ENCODE results near the gene DPEP2. TPM values are rescaled to one million over a fixed set of nuclear protein-coding genes. Genes with fewer than 3 reads are reported as not detected.
A peak's percentile ranks its signal among the peaks of the same experiment; 100 is the strongest.

DPEP2 gene
- total and polyA plus RNA-seq, 2 of the 13 experiments (the other 11 are each of a cell fraction or from before 2014, with no cell fraction given), result 0.18 TPM; not detected in 1

DNA sequence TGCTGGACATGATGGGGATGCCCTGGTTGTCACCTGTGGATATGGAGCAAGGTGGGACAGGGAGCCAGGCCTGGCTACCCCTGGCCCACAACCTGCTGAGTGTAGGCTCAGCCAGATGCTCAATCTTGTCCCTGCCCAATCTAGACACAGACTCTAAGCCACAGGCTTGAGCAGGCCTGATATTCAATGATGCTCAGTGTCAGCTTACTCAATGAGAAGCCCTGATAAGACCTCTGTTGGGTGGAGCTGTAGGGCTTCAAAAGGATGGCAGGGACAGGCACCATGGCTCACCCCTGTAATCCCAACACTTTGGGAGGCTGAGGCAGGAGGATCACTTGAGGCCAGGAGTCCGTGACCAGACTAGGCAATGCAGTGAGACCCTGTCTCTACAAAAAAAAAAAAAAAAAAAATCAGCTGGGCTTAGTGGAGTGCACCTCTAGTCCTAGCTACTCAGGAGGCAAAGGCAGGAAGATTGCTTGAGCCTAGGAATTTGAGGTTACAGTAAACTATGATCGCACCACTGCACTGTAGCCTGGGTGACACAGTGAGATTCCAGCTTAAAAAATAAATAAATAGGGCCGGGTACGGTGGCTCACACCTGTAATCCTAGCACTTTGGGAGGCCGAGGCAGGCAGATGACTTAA, 58.7 kb downstream of the DPEP2 start (continued):
- peak; percentile 48; the same call in 1 of the 2 replicates for TF ChIP-seq POLR2AphosphoS5 (IDR thresholded peaks at IDR 0.05; ENCODE audit: low read depth, low read length)
- TF ChIP-seq ETV6 (CRISPR knock-in tag; conservative IDR thresholded peaks at IDR 0.05), result no peak
- TF ChIP-seq, protein P1, sequence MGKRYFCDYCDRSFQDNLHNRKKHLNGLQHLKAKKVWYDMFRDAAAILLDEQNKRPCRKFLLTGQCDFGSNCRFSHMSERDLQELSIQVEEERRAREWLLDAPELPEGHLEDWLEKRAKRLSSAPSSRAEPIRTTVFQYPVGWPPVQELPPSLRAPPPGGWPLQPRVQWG (CRISPR knock-in tag; IDR thresholded peaks at IDR 0.05; ENCODE audit: borderline replicate concordance, low read depth), result no peak
- peak; percentile 37; the same call in 1 of the 2 replicates for TF ChIP-seq ZNF589 (CRISPR knock-in tag; conservative IDR thresholded peaks at IDR 0.05)
- TF ChIP-seq ATF7 (IDR thresholded peaks at IDR 0.05), result no peak
- no peak for TF ChIP-seq ATF7 (CRISPR knock-in tag; IDR thresholded peaks at IDR 0.05)
- peak; percentile 33; the same call in 1 of the 2 replicates for TF ChIP-seq ZNF280B (CRISPR knock-in tag; IDR thresholded peaks at IDR 0.05; ENCODE audit: borderline replicate concordance)
- TF ChIP-seq, protein P2, sequence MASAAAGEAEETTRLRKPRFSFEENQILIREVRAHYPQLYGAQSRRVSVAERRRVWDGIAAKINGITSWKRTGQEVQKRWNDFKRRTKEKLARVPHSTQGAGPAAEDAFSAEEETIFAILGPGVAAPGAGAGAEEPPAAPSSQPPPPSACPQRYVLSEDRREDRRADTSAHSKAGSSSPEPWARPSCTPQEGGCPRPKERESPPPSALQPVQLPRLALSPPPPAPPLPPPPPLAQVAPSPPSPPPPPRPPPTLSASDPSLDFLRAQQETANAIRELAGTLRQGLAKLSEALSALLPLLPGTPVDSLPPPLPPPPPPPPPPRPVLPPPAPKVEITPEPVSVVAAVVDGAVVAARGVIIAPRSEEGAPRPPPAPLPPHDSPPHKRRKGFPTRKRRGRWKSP (CRISPR knock-in tag; IDR thresholded peaks at IDR 0.05), result no peak
- TF ChIP-seq RBM22 (optimal IDR thresholded peaks at IDR 0.05; ENCODE audit: low read length), result peak; percentile 24
- no peak for TF ChIP-seq SMYD3 (CRISPR knock-in tag; IDR thresholded peaks at IDR 0.05)
- TF ChIP-seq, protein P3, sequence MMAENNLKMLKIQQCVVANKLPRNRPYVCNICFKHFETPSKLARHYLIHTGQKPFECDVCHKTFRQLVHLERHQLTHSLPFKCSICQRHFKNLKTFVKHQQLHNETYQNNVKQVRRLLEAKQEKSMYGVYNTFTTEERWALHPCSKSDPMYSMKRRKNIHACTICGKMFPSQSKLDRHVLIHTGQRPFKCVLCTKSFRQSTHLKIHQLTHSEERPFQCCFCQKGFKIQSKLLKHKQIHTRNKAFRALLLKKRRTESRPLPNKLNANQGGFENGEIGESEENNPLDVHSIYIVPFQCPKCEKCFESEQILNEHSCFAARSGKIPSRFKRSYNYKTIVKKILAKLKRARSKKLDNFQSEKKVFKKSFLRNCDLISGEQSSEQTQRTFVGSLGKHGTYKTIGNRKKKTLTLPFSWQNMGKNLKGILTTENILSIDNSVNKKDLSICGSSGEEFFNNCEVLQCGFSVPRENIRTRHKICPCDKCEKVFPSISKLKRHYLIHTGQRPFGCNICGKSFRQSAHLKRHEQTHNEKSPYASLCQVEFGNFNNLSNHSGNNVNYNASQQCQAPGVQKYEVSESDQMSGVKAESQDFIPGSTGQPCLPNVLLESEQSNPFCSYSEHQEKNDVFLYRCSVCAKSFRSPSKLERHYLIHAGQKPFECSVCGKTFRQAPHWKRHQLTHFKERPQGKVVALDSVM (CRISPR knock-in tag; IDR thresholded peaks at IDR 0.05), result peak; percentile 91
- 0 out of 2 replicates have a peak, but pooled peaks have one; percentile 22 for TF ChIP-seq GZF1 (CRISPR knock-in tag; IDR thresholded peaks at IDR 0.05)
- no peak for TF ChIP-seq CSRNP1 (CRISPR knock-in tag; IDR thresholded peaks at IDR 0.05)
- TF ChIP-seq ZNF142 (CRISPR knock-in tag; IDR thresholded peaks at IDR 0.05), result no peak
- TF ChIP-seq ZNF772 (CRISPR knock-in tag; IDR thresholded peaks at IDR 0.05), result no peak
- no peak for TF ChIP-seq GABPB1 (CRISPR knock-in tag; IDR thresholded peaks at IDR 0.05)

Measured in HepG2 (cell line).